Activated naive CD8-positive, alpha-beta T cell treated with anti-CD3 and anti-CD28 coated beads for 36 hours (primary cell): ENCODE data around the gene SLC1A5. TPM values are rescaled to one million over a fixed set of nuclear protein-coding genes. Genes with fewer than 3 reads are reported as not detected.
"Not testable (repeated sequence)": the region's sequence is repeated elsewhere in the genome, so short reads cannot be mapped to it uniquely, and the experiment has no call there.

Experiments
- DNase-seq: peaks from one replicate; pipeline ENCODE4 v3.0.0; 2021
- H3K27ac Mint-ChIP-seq: one replicate; pipeline ENCODE4 v1.8.0; 2022; ENCODE audit warnings: mild to moderate bottlenecking, moderate library complexity, mixed read lengths
- H3K27me3 Mint-ChIP-seq: one replicate; pipeline ENCODE4 v1.8.0; 2022; ENCODE audit warnings: mild to moderate bottlenecking, mixed read lengths
- H3K36me3 Mint-ChIP-seq: one replicate; pipeline ENCODE4 v1.8.0; 2021; ENCODE audit warnings: mild to moderate bottlenecking, mixed read lengths
- H3K4me1 Mint-ChIP-seq: one replicate; pipeline ENCODE4 v1.8.0; 2021; ENCODE audit warnings: mixed read lengths
- H3K4me3 Mint-ChIP-seq: one replicate; pipeline ENCODE4 v1.8.0; 2022; ENCODE audit warnings: mild to moderate bottlenecking, moderate library complexity, mixed read lengths
- H3K9me3 Mint-ChIP-seq: one replicate; pipeline ENCODE4 v1.8.0; 2022; ENCODE audit warnings: mixed read lengths
- total RNA-seq, 2 experiments: library from RNA; stranded (reverse); gene quantifications; one replicate each; pipeline ENCODE4 v1.2.3, GENCODE V29; 2021

Gene SLC1A5
- total RNA-seq, result 100 to 1,000 TPM; 299 to 309 TPM

- H3K27me3 Mint-ChIP-seq, result no peaks in the 10 kb centered on the region
- H3K4me1 Mint-ChIP-seq, result peaks cover 33% of the 10 kb centered on the region
- peaks cover 45% of the 10 kb centered on the region for H3K36me3 Mint-ChIP-seq
- H3K9me3 Mint-ChIP-seq, result no peaks in the 10 kb centered on the region
- DNase-seq, result peak; percentile 99
- peak within 1 kb of the TSS; percentile 98 for H3K27ac Mint-ChIP-seq
- H3K4me3 Mint-ChIP-seq, result peak within 1 kb of the TSS; percentile 92
Measured at GRCh38 chr19:46788262-46788967, at the start of gene SLC1A5. Gene SLC1A5, minus strand, starts transcription at chr19:46788594. Its CDS starts 629 bp downstream, at chr19:46787965.

GRCh38 chr19:46838160-46838559 is 49.8 kb upstream of the SLC1A5 start:
- Mint-ChIP-seq H3K36me3 (peaks cover 5% of the 10 kb centered on the region), H3K27ac (no peak overlapping the region), H3K4me1 (no peaks in the 10 kb centered on the region), H3K4me3 (no peak overlapping the region), H3K27me3 (no peaks in the 10 kb centered on the region), H3K9me3 (no peaks in the 10 kb centered on the region)
- no peak for DNase-seq

- no peaks in the 10 kb centered on the region for H3K4me1 Mint-ChIP-seq
- no peaks in the 10 kb centered on the region for H3K27me3 Mint-ChIP-seq
- no peak overlapping the region for H3K4me3 Mint-ChIP-seq
- peaks cover 2% of the 10 kb centered on the region for H3K36me3 Mint-ChIP-seq
- DNase-seq, result no peak
- H3K9me3 Mint-ChIP-seq, result no peaks in the 10 kb centered on the region
- no peak overlapping the region for H3K27ac Mint-ChIP-seq
Measured at GRCh38 chr19:46834984-46835383, 46.6 kb upstream of the SLC1A5 start.

- Mint-ChIP-seq H3K4me1 (peaks cover 1% of the 10 kb centered on the region), H3K36me3 (no peaks in the 10 kb centered on the region), H3K9me3 (no peaks in the 10 kb centered on the region), H3K27me3 (no peaks in the 10 kb centered on the region), H3K27ac (no peak overlapping the region), H3K4me3 (no peak overlapping the region)
- DNase-seq, result no peak
Measured at GRCh38 chr19:46834121-46834520, 45.7 kb upstream of the SLC1A5 start.

- H3K36me3 Mint-ChIP-seq, result no peaks in the 10 kb centered on the region
- H3K4me1 Mint-ChIP-seq, result peaks cover 3% of the 10 kb centered on the region
- H3K4me3 Mint-ChIP-seq, result no peak overlapping the region
- no peak overlapping the region for H3K27ac Mint-ChIP-seq
- no peak for DNase-seq
- no peaks in the 10 kb centered on the region for H3K9me3 Mint-ChIP-seq
- no peaks in the 10 kb centered on the region for H3K27me3 Mint-ChIP-seq
Measured at GRCh38 chr19:46830864-46831263, 42.5 kb upstream of the SLC1A5 start.

GRCh38 chr19:46828484-46828883 is 40.1 kb upstream of the SLC1A5 start:
- no peaks in the 10 kb centered on the region for H3K27me3 Mint-ChIP-seq
- peaks cover 9% of the 10 kb centered on the region for H3K4me1 Mint-ChIP-seq
- H3K36me3 Mint-ChIP-seq, result no peaks in the 10 kb centered on the region
- peak; percentile 60 for DNase-seq
- H3K9me3 Mint-ChIP-seq, result no peaks in the 10 kb centered on the region
- no peak overlapping the region for H3K4me3 Mint-ChIP-seq
- no peak overlapping the region for H3K27ac Mint-ChIP-seq

GRCh38 chr19:46825731-46826055 is 37.3 kb upstream of the SLC1A5 start:
- Mint-ChIP-seq H3K27ac (no peak overlapping the region), H3K27me3 (no peaks in the 10 kb centered on the region), H3K4me3 (no peak overlapping the region), H3K9me3 (no peaks in the 10 kb centered on the region), H3K4me1 (peaks cover 23% of the 10 kb centered on the region), H3K36me3 (no peaks in the 10 kb centered on the region)
- DNase-seq, result no peak

- Mint-ChIP-seq H3K4me3 (no peak overlapping the region), H3K36me3 (no peaks in the 10 kb centered on the region), H3K4me1 (peaks cover 29% of the 10 kb centered on the region), H3K9me3 (no peaks in the 10 kb centered on the region), H3K27me3 (no peaks in the 10 kb centered on the region), H3K27ac (no peak overlapping the region)
- DNase-seq, result no peak
Measured at GRCh38 chr19:46824890-46825730, 36.7 kb upstream of the SLC1A5 start.

GRCh38 chr19:46823049-46823448 is 34.7 kb upstream of the SLC1A5 start:
- Mint-ChIP-seq H3K4me1 (peaks cover 31% of the 10 kb centered on the region), H3K27ac (no peak overlapping the region), H3K4me3 (no peak overlapping the region), H3K27me3 (no peaks in the 10 kb centered on the region), H3K36me3 (no peaks in the 10 kb centered on the region), H3K9me3 (no peaks in the 10 kb centered on the region)
- DNase-seq, result no peak

GRCh38 chr19:46822410-46822787 is 34.0 kb upstream of the SLC1A5 start:
- Mint-ChIP-seq H3K27ac (peak overlapping the region; percentile 71), H3K4me1 (peaks cover 31% of the 10 kb centered on the region)
- H3K4me3 Mint-ChIP-seq, DNase-seq, H3K27me3 Mint-ChIP-seq, H3K9me3 Mint-ChIP-seq, H3K36me3 Mint-ChIP-seq: not testable (repeated sequence)

- Mint-ChIP-seq H3K27ac (peak overlapping the region; percentile 71), H3K9me3 (no peaks in the 10 kb centered on the region), H3K36me3 (no peaks in the 10 kb centered on the region), H3K4me1 (peaks cover 31% of the 10 kb centered on the region), H3K27me3 (no peaks in the 10 kb centered on the region), H3K4me3 (no peak overlapping the region)
- DNase-seq, result peak; percentile 68
Measured at GRCh38 chr19:46821512-46822409, 33.4 kb upstream of the SLC1A5 start.

- H3K4me1 Mint-ChIP-seq, result peaks cover 24% of the 10 kb centered on the region
- H3K27ac Mint-ChIP-seq, result no peak overlapping the region
- H3K9me3 Mint-ChIP-seq, result no peaks in the 10 kb centered on the region
- H3K36me3 Mint-ChIP-seq, result no peaks in the 10 kb centered on the region
- H3K4me3 Mint-ChIP-seq, result no peak overlapping the region
- peak; percentile 24 for DNase-seq
- H3K27me3 Mint-ChIP-seq, result peaks cover 1% of the 10 kb centered on the region
Measured at GRCh38 chr19:46818812-46819211, 30.4 kb upstream of the SLC1A5 start.

- Mint-ChIP-seq H3K9me3 (no peaks in the 10 kb centered on the region), H3K27me3 (peaks cover 4% of the 10 kb centered on the region), H3K4me1 (peaks cover 15% of the 10 kb centered on the region), H3K4me3 (no peak overlapping the region), H3K36me3 (no peaks in the 10 kb centered on the region), H3K27ac (no peak overlapping the region)
- no peak for DNase-seq
Measured at GRCh38 chr19:46815833-46816627, 27.6 kb upstream of the SLC1A5 start.

GRCh38 chr19:46813839-46814358 is 25.5 kb upstream of the SLC1A5 start:
- Mint-ChIP-seq H3K9me3 (no peaks in the 10 kb centered on the region), H3K27me3 (peaks cover 4% of the 10 kb centered on the region), H3K4me3 (no peak overlapping the region), H3K36me3 (no peaks in the 10 kb centered on the region), H3K4me1 (peaks cover 1% of the 10 kb centered on the region), H3K27ac (no peak overlapping the region)
- DNase-seq, result no peak
